NCI-H82 treated with DMSO at 0.1 percent for 48 hours (cell line): Measurements from ENCODE around the gene NASP.
"Not testable (repeated sequence)": the region's sequence is repeated elsewhere in the genome, so short reads cannot be mapped to it uniquely, and the experiment has no call there.

Source experiments
- DNase-seq: peaks from one replicate; lab custom pipeline; 2025; ENCODE audit not compliant: unreplicated experiment; lab: John Stamatoyannopoulos, UW

NASP gene

GRCh38 chr1:45569571-45569961 lies 14.3 kb upstream of the NASP start:
- no peak for DNase-seq

- peak; percentile 54 for DNase-seq
These were observed 13.8 kb upstream of the NASP start for GRCh38 chr1:45569962-45570581.

GRCh38 chr1:45570631-45571030 lies 13.2 kb upstream of the NASP start:
- DNase-seq, result no peak

GRCh38 chr1:45573231-45573804 lies 10.5 kb upstream of the NASP start:
- no peak for DNase-seq

GRCh38 chr1:45574105-45574626 lies 9.7 kb upstream of the NASP start:
- DNase-seq, result no peak

- DNase-seq, result peak; percentile 99
These were observed 576 bp upstream of the NASP start for GRCh38 chr1:45583264-45583665.

- DNase-seq, result peak; percentile 78
These were observed 689 bp downstream of the NASP start for GRCh38 chr1:45584351-45585109.

- DNase-seq, result no peak
These were observed 1.2 kb downstream of the NASP start for GRCh38 chr1:45585110-45585426.

GRCh38 chr1:45585496-45586075 lies 1.7 kb downstream of the NASP start:
- no peak for DNase-seq

- no peak for DNase-seq
These were observed 2.9 kb downstream of the NASP start for GRCh38 chr1:45586769-45587168.

- no peak for DNase-seq
These were observed 6.0 kb downstream of the NASP start for GRCh38 chr1:45589861-45590260.

GRCh38 chr1:45594412-45594811 lies 10.6 kb downstream of the NASP start:
- no peak for DNase-seq

GRCh38 chr1:45596765-45597164 lies 12.9 kb downstream of the NASP start:
- not testable (repeated sequence) for DNase-seq

GRCh38 chr1:45604239-45604638 lies 20.4 kb downstream of the NASP start:
- no peak for DNase-seq

- DNase-seq, result no peak
These were observed 23.7 kb downstream of the NASP start for GRCh38 chr1:45607404-45608074.

- DNase-seq, result no peak
These were observed 24.6 kb downstream of the NASP start for GRCh38 chr1:45608175-45609156.

GRCh38 chr1:45610589-45611226 lies 26.9 kb downstream of the NASP start:
- DNase-seq, result no peak

- no peak for DNase-seq
These were observed 29.2 kb downstream of the NASP start for GRCh38 chr1:45612941-45613579.

GRCh38 chr1:45615885-45616284 lies 32.0 kb downstream of the NASP start:
- no peak for DNase-seq
